ENCODE measurements around the gene GNG8. TPM values are rescaled to one million over a fixed set of nuclear protein-coding genes. Genes with fewer than 3 reads are reported as not detected.

Gene GNG8
- total RNA-seq, 1 experiment from 2014 or later = not detected

GRCh38 chr19:46646402-46646801, 10.4 kb upstream of the GNG8 start:
- H3K4me2 ChIP-seq (ENCODE audit: insufficient read depth, insufficient read length, low read length) = no peak overlapping the region
- no peak overlapping the region for H3K4me3 Mint-ChIP-seq
- H2BK5ac ChIP-seq (ENCODE audit: insufficient read length, low read length) = no peak overlapping the region
- H3K36me3 Mint-ChIP-seq (ENCODE audit: insufficient read depth in 1 of 3, low read depth in 3 of 3) = peaks cover 0 to 3% (median 3%) of the 10 kb centered on the region in 3 experiments; a peak in 4 of 7 replicates
- TF ChIP-seq, protein P1, sequence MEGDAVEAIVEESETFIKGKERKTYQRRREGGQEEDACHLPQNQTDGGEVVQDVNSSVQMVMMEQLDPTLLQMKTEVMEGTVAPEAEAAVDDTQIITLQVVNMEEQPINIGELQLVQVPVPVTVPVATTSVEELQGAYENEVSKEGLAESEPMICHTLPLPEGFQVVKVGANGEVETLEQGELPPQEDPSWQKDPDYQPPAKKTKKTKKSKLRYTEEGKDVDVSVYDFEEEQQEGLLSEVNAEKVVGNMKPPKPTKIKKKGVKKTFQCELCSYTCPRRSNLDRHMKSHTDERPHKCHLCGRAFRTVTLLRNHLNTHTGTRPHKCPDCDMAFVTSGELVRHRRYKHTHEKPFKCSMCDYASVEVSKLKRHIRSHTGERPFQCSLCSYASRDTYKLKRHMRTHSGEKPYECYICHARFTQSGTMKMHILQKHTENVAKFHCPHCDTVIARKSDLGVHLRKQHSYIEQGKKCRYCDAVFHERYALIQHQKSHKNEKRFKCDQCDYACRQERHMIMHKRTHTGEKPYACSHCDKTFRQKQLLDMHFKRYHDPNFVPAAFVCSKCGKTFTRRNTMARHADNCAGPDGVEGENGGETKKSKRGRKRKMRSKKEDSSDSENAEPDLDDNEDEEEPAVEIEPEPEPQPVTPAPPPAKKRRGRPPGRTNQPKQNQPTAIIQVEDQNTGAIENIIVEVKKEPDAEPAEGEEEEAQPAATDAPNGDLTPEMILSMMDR (conservative IDR thresholded peaks at IDR 0.05) = no peak
- no peak overlapping the region for H3T11ph ChIP-seq (ENCODE audit: low read length)
- peaks cover 2 to 13% of the 10 kb centered on the region in 2 experiments for H3K9me3 Mint-ChIP-seq
- no peak overlapping the region for H2BK12ac ChIP-seq (ENCODE audit: insufficient read length, low read depth, low read length)
- H3K23ac ChIP-seq (ENCODE audit: insufficient read length, low read depth, low read length) = no peak overlapping the region
- no peak overlapping the region for H3K18ac ChIP-seq (ENCODE audit: insufficient read length, low read depth, low read length)
- H3K27ac Mint-ChIP-seq = no peak overlapping the region
- H3K9me3 ChIP-seq (ENCODE audit: control insufficient read depth, low read depth, low read length) = no peaks in the 10 kb centered on the region
- H3K27ac ChIP-seq (ENCODE audit: insufficient read length, low read depth, low read length) = no peak overlapping the region
- H3K4me1 ChIP-seq (ENCODE audit: insufficient read depth, low read length) = no peaks in the 10 kb centered on the region
- H3K79me2 ChIP-seq (ENCODE audit: insufficient read depth, low read length) = no peaks in the 10 kb centered on the region
- no peaks in the 10 kb centered on the region for H3K79me1 ChIP-seq (ENCODE audit: insufficient read depth, low read depth, low read length, poor library complexity, severe bottlenecking)
- H2AFZ ChIP-seq (ENCODE audit: low read length) = no peak overlapping the region
- no peak for DNase-seq
- peaks cover 85% of the 10 kb centered on the region for H3K27me3 Mint-ChIP-seq (ENCODE audit: low read depth)
- no peak overlapping the region for H2BK15ac ChIP-seq (ENCODE audit: low read depth, low read length)
- H4K5ac ChIP-seq (ENCODE audit: insufficient read length, low read depth, low read length) = no peak overlapping the region
- H2BK120ac ChIP-seq (ENCODE audit: low read depth, low read length, poor library complexity, severe bottlenecking) = no peak overlapping the region
- H3K4me1 Mint-ChIP-seq = peaks cover 4 to 16% of the 10 kb centered on the region in 2 experiments; a peak in 3 of 4 replicates
- H3K23me2 ChIP-seq (ENCODE audit: insufficient read length, low read depth, low read length, poor library complexity, severe bottlenecking) = no peaks in the 10 kb centered on the region
- H4K20me1 ChIP-seq (ENCODE audit: control insufficient read depth, insufficient read depth, insufficient read length) = no peaks in the 10 kb centered on the region
- H4K8ac ChIP-seq (replicated peaks; ENCODE audit: insufficient read length, low read depth, low read length) = no peak overlapping the region
- WGBS (ENCODE audit: extremely low coverage, insufficient read length, low lambda C conversion rate) = no CpG with 5 or more reads among the region's 3 CpGs
- H3K4ac ChIP-seq (ENCODE audit: low read depth, low read length) = no peak overlapping the region
- H3K56ac ChIP-seq (ENCODE audit: insufficient read length, low read depth, low read length) = no peak overlapping the region
- peaks cover 26% of the 10 kb centered on the region for H3K27me3 ChIP-seq (ENCODE audit: insufficient read depth, low read length)
- H4K91ac ChIP-seq (ENCODE audit: insufficient read length, low read depth, low read length) = no peak overlapping the region
- H3K14ac ChIP-seq (ENCODE audit: insufficient read depth, low read length) = no peak overlapping the region
- H3K9ac ChIP-seq (ENCODE audit: extremely low read depth, insufficient read length, low read length) = no peak overlapping the region
- no peak overlapping the region for H2AK5ac ChIP-seq (ENCODE audit: insufficient read length, low read length)
- H2BK20ac ChIP-seq (ENCODE audit: low read depth, low read length, poor library complexity, severe bottlenecking) = no peak overlapping the region
